GM18870 (cell line): Measurements from ENCODE around the gene SPACA7.

ENCODE experiments used
- ATAC-seq: cut with Tn5 transposase; IDR thresholded peaks from one replicate; pipeline ENCODE4 v1.9.1; 2021; ENCODE audit warnings: moderate library complexity; ENCODE audit not compliant: unreplicated experiment

Gene SPACA7

GRCh38 chr13:112462408-112462807 lies 86.3 kb downstream of the SPACA7 start:
- ATAC-seq = no peak

GRCh38 chr13:112464720-112465119 lies 88.6 kb downstream of the SPACA7 start:
- no peak for ATAC-seq

GRCh38 chr13:112465251-112466131 lies 89.3 kb downstream of the SPACA7 start:
- no peak for ATAC-seq

GRCh38 chr13:112466132-112467058 lies 90.2 kb downstream of the SPACA7 start:
- no peak for ATAC-seq

GRCh38 chr13:112467236-112467635 lies 91.1 kb downstream of the SPACA7 start:
- no peak for ATAC-seq

GRCh38 chr13:112468069-112468468 lies 91.9 kb downstream of the SPACA7 start:
- no peak for ATAC-seq

GRCh38 chr13:112469071-112469745 lies 93.1 kb downstream of the SPACA7 start:
- ATAC-seq = no peak

- ATAC-seq = no peak
Observed at GRCh38 chr13:112473818-112474217, 97.7 kb downstream of the SPACA7 start.

GRCh38 chr13:112474869-112475268 lies 98.7 kb downstream of the SPACA7 start:
- ATAC-seq = no peak

- ATAC-seq = no peak
Observed at GRCh38 chr13:112475889-112476288, 99.7 kb downstream of the SPACA7 start.

- ATAC-seq = no peak
Observed at GRCh38 chr13:112477070-112477619, 101.0 kb downstream of the SPACA7 start.

- ATAC-seq = no peak
Observed at GRCh38 chr13:112479389-112479788, 103.2 kb downstream of the SPACA7 start.

GRCh38 chr13:112481458-112481857 lies 105.3 kb downstream of the SPACA7 start:
- no peak for ATAC-seq

GRCh38 chr13:112483299-112483698 lies 107.1 kb downstream of the SPACA7 start:
- ATAC-seq = no peak
